Measurements from ENCODE around the gene REC8. TPM values are rescaled to one million over a fixed set of nuclear protein-coding genes. Genes with fewer than 3 reads are reported as not detected.

REC8 gene
- total and polyA plus RNA-seq, 2 of the 13 experiments (the other 11 are each of a cell fraction or from before 2014, with no cell fraction given) = 3.4 to 14.7 TPM

DNA sequence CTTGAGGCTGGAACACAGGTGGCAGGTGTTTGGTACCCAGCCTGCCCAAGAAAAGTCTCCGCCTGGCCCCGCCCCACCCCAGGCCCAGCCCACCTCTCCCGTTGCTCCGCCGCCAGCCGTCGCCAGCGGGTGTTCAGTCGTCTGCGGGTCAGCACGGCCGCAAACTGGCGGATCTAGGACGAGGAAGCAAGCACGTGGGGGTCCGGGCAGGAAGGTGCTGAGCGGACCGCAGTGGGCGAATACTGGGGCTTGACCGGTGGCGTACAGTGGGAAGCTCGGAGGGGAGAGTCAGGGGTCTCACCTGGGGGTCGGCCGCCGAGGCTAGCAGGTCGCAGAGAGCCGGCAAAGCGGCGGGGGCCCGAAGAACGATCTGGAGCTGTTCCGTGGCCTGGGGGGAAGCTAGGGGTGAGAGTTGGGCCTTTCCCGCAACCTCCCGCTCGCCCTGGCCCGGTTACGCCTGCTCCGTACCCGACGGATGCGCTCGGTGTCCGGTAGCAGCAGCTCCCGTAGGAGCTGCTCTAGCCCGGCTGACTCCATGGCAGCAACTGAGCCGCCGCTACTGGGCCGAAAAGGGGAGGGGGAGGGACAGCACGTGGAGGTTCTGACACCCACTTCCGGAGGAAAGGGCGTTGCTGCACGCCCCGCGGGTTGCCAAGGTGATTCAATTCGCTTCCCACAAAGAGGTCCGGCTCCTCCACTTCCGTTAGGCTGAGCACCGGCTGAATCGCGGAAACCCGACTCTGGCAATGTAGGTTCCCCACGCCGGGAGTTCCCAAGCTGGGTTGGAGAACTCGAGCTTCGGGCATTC is 16.6 kb downstream of the REC8 start, which contains the start of gene IPO4 (continued):
- TF ChIP-seq PLSCR1 (CRISPR knock-in tag; IDR thresholded peaks at IDR 0.05; ENCODE audit: borderline replicate concordance) (no peak), IKZF4 (CRISPR knock-in tag; IDR thresholded peaks at IDR 0.05; ENCODE audit: borderline replicate concordance, low read depth, not compliant biosample characterization) (peak; percentile 96), ZFP41 (CRISPR knock-in tag; IDR thresholded peaks at IDR 0.05; ENCODE audit: borderline replicate concordance) (peak; percentile 95), ARNTL (CRISPR knock-in tag; IDR thresholded peaks at IDR 0.05) (peak; percentile 97), MATR3 (CRISPR knock-in tag; IDR thresholded peaks at IDR 0.05) (peak; percentile 12; the same call in 1 of the 2 replicates), ZNF205 (CRISPR knock-in tag; IDR thresholded peaks at IDR 0.05) (peak; percentile 98), ZNF691 (CRISPR knock-in tag; IDR thresholded peaks at IDR 0.05; ENCODE audit: borderline replicate concordance, low read depth) (peak; percentile 99), ZNF652 (CRISPR knock-in tag; IDR thresholded peaks at IDR 0.05; ENCODE audit: borderline replicate concordance, low read depth) (peak; percentile 76), ZNF556 (CRISPR knock-in tag; IDR thresholded peaks at IDR 0.05; ENCODE audit: borderline replicate concordance) (peak; percentile 100), ZFP90 (CRISPR knock-in tag; IDR thresholded peaks at IDR 0.05; ENCODE audit: borderline replicate concordance) (peak; percentile 99), ZNF230 (CRISPR knock-in tag; IDR thresholded peaks at IDR 0.05) (no peak; the same call in 1 of the 2 replicates), HMGA1 (CRISPR knock-in tag; conservative IDR thresholded peaks at IDR 0.05) (no peak), ZNF615 (CRISPR knock-in tag; IDR thresholded peaks at IDR 0.05; ENCODE audit: borderline replicate concordance) (no peak), ATAD3A (CRISPR knock-in tag; IDR thresholded peaks at IDR 0.05) (peak; percentile 91; the same call in 1 of the 2 replicates), ZNF335 (CRISPR knock-in tag; IDR thresholded peaks at IDR 0.05) (peak; percentile 99), ZNF563 (CRISPR knock-in tag; IDR thresholded peaks at IDR 0.05) (peak; percentile 100)
- TF ChIP-seq, protein P1, sequence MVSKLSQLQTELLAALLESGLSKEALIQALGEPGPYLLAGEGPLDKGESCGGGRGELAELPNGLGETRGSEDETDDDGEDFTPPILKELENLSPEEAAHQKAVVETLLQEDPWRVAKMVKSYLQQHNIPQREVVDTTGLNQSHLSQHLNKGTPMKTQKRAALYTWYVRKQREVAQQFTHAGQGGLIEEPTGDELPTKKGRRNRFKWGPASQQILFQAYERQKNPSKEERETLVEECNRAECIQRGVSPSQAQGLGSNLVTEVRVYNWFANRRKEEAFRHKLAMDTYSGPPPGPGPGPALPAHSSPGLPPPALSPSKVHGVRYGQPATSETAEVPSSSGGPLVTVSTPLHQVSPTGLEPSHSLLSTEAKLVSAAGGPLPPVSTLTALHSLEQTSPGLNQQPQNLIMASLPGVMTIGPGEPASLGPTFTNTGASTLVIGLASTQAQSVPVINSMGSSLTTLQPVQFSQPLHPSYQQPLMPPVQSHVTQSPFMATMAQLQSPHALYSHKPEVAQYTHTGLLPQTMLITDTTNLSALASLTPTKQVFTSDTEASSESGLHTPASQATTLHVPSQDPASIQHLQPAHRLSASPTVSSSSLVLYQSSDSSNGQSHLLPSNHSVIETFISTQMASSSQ (IDR thresholded peaks at IDR 0.05; ENCODE audit: low read depth) = peak; percentile 88
- TF ChIP-seq, protein P1 (CRISPR knock-in tag; IDR thresholded peaks at IDR 0.05; ENCODE audit: borderline replicate concordance) = peak; percentile 91
- TF ChIP-seq, protein P2, sequence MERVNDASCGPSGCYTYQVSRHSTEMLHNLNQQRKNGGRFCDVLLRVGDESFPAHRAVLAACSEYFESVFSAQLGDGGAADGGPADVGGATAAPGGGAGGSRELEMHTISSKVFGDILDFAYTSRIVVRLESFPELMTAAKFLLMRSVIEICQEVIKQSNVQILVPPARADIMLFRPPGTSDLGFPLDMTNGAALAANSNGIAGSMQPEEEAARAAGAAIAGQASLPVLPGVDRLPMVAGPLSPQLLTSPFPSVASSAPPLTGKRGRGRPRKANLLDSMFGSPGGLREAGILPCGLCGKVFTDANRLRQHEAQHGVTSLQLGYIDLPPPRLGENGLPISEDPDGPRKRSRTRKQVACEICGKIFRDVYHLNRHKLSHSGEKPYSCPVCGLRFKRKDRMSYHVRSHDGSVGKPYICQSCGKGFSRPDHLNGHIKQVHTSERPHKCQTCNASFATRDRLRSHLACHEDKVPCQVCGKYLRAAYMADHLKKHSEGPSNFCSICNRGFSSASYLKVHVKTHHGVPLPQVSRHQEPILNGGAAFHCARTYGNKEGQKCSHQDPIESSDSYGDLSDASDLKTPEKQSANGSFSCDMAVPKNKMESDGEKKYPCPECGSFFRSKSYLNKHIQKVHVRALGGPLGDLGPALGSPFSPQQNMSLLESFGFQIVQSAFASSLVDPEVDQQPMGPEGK (CRISPR knock-in tag; IDR thresholded peaks at IDR 0.05) = peak; percentile 95
- TF ChIP-seq, protein P3, sequence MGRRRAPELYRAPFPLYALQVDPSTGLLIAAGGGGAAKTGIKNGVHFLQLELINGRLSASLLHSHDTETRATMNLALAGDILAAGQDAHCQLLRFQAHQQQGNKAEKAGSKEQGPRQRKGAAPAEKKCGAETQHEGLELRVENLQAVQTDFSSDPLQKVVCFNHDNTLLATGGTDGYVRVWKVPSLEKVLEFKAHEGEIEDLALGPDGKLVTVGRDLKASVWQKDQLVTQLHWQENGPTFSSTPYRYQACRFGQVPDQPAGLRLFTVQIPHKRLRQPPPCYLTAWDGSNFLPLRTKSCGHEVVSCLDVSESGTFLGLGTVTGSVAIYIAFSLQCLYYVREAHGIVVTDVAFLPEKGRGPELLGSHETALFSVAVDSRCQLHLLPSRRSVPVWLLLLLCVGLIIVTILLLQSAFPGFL (CRISPR knock-in tag; IDR thresholded peaks at IDR 0.05) = no peak; the same call in 1 of the 2 replicates

Measured in HepG2 (cell line).